ENCODE results near the gene CASZ1. TPM values are rescaled to one million over a fixed set of nuclear protein-coding genes. Genes with fewer than 3 reads are reported as not detected.

The CASZ1 gene
- total RNA-seq, 1 experiment from 2014 or later, result 12.6 TPM

DNA sequence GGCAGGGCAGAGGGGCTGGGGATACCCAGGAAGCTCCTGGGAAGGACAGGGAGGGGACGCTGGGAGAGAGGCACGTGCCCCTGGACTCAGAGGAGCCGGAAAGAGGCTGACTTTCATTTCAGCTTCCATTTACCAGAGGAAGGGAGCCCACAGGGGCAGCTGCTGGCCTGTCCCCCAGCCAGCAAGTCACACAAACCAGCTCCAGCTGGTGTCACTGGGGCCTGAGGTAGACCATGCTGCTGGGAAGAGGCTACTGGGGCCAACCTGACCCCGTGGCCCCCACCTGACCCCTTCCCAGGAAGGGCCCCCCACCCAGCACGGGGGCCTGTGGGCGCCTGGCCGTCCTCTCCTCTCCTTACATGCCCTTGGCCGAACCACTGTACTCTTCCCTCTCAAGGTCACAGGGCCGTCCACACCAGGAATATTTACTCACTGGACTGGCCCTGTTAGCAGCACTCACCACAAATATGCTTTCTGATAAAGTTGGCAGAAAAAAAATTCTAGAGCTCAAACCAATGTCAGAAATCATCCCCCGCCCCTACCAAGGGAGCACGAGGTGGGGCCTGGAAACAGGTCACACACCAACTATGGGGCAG lies 110.5 kb downstream of the CASZ1 start:
- CTCF ChIA-PET, result interaction anchor here (0.9 to 1.3 kb wide), 3 partner anchors 93 to 179 kb away, joined by 3 to 4 read pairs (median 4); no protein-coding TSS in a partner anchor
- Mint-ChIP-seq H3K27ac (ENCODE audit: unreplicated experiment) (peak overlapping the region; percentile 48), H3K4me3 (ENCODE audit: low read depth, unreplicated experiment) (no peak overlapping the region), H3K9me3 (ENCODE audit: low read depth, unreplicated experiment) (no peaks in the 10 kb centered on the region), H3K4me1 (ENCODE audit: low read depth, unreplicated experiment) (peaks cover 21% of the 10 kb centered on the region), H3K27me3 (ENCODE audit: unreplicated experiment) (no peaks in the 10 kb centered on the region), H3K36me3 (ENCODE audit: insufficient read depth, unreplicated experiment) (peaks cover 9% of the 10 kb centered on the region)
- intact Hi-C loops (cut with micrococcal nuclease; ENCODE audit: unreplicated experiment), result loop anchor here (2.0 kb wide), 1 partner anchor 179 kb away; no protein-coding TSS in a partner anchor
- no TSS peak for BruUV-seq (replicated peaks)
- TF ChIP-seq CTCF (IDR thresholded peaks at IDR 0.05; ENCODE audit: unreplicated experiment), result no peak
- DNase-seq, result peak; percentile 17

GRCh38 chr1:10685196-10685807 lies 111.1 kb downstream of the CASZ1 start:
- no peak overlapping the region for H3K4me3 Mint-ChIP-seq (ENCODE audit: low read depth, unreplicated experiment)
- peaks cover 9% of the 10 kb centered on the region for H3K36me3 Mint-ChIP-seq (ENCODE audit: insufficient read depth, unreplicated experiment)
- peaks cover 21% of the 10 kb centered on the region for H3K4me1 Mint-ChIP-seq (ENCODE audit: low read depth, unreplicated experiment)
- BruUV-seq (replicated peaks), result no TSS peak
- no peaks in the 10 kb centered on the region for H3K27me3 Mint-ChIP-seq (ENCODE audit: unreplicated experiment)
- DNase-seq, result no peak
- TF ChIP-seq CTCF (IDR thresholded peaks at IDR 0.05; ENCODE audit: unreplicated experiment), result no peak
- intact Hi-C loops (cut with micrococcal nuclease; ENCODE audit: unreplicated experiment), result no loop called here
- H3K9me3 Mint-ChIP-seq (ENCODE audit: low read depth, unreplicated experiment), result no peaks in the 10 kb centered on the region
- CTCF ChIA-PET, result no interaction called here
- H3K27ac Mint-ChIP-seq (ENCODE audit: unreplicated experiment), result no peak overlapping the region

DNA sequence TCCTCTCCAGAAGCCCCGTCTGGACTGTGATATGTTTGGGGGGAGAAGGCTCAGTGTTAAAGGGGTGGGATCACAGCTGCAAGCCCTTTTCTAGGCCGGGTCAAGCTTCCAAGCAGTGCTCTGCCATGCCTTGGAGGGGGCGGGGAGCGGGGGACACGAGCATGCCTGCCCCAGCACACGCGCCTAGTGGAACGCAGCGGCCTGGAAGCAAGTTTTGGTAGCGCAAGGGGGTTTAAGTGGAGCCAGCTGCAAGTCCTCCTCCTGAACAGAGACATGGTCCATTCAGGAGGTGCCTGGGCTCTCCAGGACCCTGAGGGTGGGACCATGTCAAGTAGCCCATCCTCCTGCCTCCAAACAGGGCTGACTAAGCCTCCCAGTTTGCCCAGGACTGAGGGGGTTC lies 112.2 kb downstream of the CASZ1 start:
- H3K9me3 Mint-ChIP-seq (ENCODE audit: low read depth, unreplicated experiment), result no peaks in the 10 kb centered on the region
- no peak overlapping the region for H3K27ac Mint-ChIP-seq (ENCODE audit: unreplicated experiment)
- no peaks in the 10 kb centered on the region for H3K27me3 Mint-ChIP-seq (ENCODE audit: unreplicated experiment)
- intact Hi-C loops (cut with micrococcal nuclease; ENCODE audit: unreplicated experiment), result no loop called here
- DNase-seq, result no peak
- BruUV-seq (replicated peaks), result no TSS peak
- peaks cover 21% of the 10 kb centered on the region for H3K4me1 Mint-ChIP-seq (ENCODE audit: low read depth, unreplicated experiment)
- H3K4me3 Mint-ChIP-seq (ENCODE audit: low read depth, unreplicated experiment), result no peak overlapping the region
- no peak for TF ChIP-seq CTCF (IDR thresholded peaks at IDR 0.05; ENCODE audit: unreplicated experiment)
- H3K36me3 Mint-ChIP-seq (ENCODE audit: insufficient read depth, unreplicated experiment), result peaks cover 15% of the 10 kb centered on the region
- CTCF ChIA-PET, result interaction anchor here (0.6 kb wide), 1 partner anchor 40 kb away, joined by 3 read pairs; no protein-coding TSS in a partner anchor

DNA sequence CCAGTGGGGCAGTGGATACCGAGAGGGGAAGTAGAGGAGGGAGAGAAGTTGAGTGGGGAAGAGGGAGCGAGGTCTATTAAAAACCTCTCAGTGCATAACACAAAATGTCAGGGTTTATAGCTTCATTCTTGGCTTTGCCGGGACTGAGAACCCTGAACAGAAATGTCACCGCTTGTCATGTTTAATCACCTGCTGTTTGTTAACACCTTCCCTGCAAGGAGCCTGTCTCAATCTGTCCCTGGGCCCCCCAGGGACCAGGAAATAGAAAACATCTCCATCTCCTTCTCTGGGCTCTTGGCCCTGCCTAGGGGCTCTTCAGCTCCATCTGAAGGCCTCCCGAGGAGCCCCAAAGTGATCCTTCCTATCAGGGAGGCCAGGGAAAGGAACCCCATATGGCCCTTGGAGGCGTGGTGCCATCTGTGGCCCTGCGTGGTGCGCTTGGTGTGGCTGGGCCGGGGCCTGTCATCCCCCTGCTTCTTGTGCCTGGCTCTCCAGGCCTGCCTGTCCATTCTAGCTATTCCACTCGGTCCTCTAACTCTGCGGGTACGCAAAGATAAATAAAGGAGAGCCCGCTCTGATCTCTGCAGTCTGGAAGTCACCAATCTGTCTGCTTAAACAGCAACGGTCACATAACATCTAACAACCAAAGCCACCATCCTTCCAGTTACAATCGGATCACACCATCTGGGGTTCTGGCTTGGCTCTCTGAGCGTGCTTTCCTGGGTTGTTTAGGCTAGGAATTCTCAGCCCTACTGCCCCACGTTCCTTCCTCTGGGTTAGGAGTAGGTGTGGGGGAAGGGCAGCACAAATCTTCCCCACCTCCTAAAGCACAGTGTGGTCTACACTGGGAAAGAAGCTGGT lies 113.8 kb downstream of the CASZ1 start:
- no peak for TF ChIP-seq CTCF (IDR thresholded peaks at IDR 0.05; ENCODE audit: unreplicated experiment)
- H3K4me3 Mint-ChIP-seq (ENCODE audit: low read depth, unreplicated experiment), result no peak overlapping the region

More for the DNA sequence above, 113.8 kb downstream of the CASZ1 start:
- intact Hi-C loops (cut with micrococcal nuclease; ENCODE audit: unreplicated experiment), result no loop called here
- no peaks in the 10 kb centered on the region for H3K9me3 Mint-ChIP-seq (ENCODE audit: low read depth, unreplicated experiment)
- CTCF ChIA-PET, result no interaction called here
- peaks cover 17% of the 10 kb centered on the region for H3K36me3 Mint-ChIP-seq (ENCODE audit: insufficient read depth, unreplicated experiment)
- H3K27me3 Mint-ChIP-seq (ENCODE audit: unreplicated experiment), result no peaks in the 10 kb centered on the region
- DNase-seq, result no peak
- H3K27ac Mint-ChIP-seq (ENCODE audit: unreplicated experiment), result no peak overlapping the region
- BruUV-seq (replicated peaks), result no TSS peak
- peaks cover 20% of the 10 kb centered on the region for H3K4me1 Mint-ChIP-seq (ENCODE audit: low read depth, unreplicated experiment)
